ENCODE results near the gene FBLN2.

The FBLN2 gene

DNA sequence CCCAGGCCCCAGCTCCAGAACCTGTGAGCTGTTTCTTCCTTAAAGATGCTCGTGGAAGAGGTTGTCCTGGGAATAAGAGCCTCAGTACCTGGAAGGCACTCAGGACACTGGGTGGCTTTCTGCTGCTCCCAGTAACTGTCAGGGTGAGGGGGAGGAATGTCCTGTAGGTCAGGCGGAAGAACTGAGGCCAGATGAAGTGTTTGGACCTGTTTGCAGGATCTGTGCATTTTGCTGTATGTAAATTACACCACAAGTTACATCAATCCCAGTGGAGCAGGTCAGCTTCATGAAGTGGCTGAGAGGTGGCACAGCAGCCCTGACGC is 41.7 kb upstream of the FBLN2 start:
- no peak for DNase-seq (ENCODE audit: low spot score in 2 of 2)
- peaks cover 8% of the 10 kb centered on the region for H3K27me3 Mint-ChIP-seq
- H3K27ac Mint-ChIP-seq (ENCODE audit: low read depth) = no peak overlapping the region
- H3K4me1 Mint-ChIP-seq = no peaks in the 10 kb centered on the region
- H3K4me3 Mint-ChIP-seq = no peak overlapping the region
- no peak for ATAC-seq (replicated peaks; ENCODE audit: extremely low read depth, poor library complexity, severe bottlenecking)
- H3K36me3 Mint-ChIP-seq (ENCODE audit: insufficient read depth) = peaks cover 1% of the 10 kb centered on the region
- no peaks in the 10 kb centered on the region for H3K9me3 Mint-ChIP-seq

GRCh38 chr3:13507570-13508339 is 41.2 kb upstream of the FBLN2 start:
- H3K36me3 Mint-ChIP-seq (ENCODE audit: insufficient read depth) = peaks cover 1% of the 10 kb centered on the region
- DNase-seq (ENCODE audit: low spot score in 2 of 2) (no peak), ATAC-seq (replicated peaks; ENCODE audit: extremely low read depth, poor library complexity, severe bottlenecking) (no peak)
- H3K9me3 Mint-ChIP-seq = no peaks in the 10 kb centered on the region
- H3K27me3 Mint-ChIP-seq = peaks cover 8% of the 10 kb centered on the region
- no peak overlapping the region for H3K4me3 Mint-ChIP-seq
- H3K4me1 Mint-ChIP-seq = no peaks in the 10 kb centered on the region
- H3K27ac Mint-ChIP-seq (ENCODE audit: low read depth) = no peak overlapping the region

DNA sequence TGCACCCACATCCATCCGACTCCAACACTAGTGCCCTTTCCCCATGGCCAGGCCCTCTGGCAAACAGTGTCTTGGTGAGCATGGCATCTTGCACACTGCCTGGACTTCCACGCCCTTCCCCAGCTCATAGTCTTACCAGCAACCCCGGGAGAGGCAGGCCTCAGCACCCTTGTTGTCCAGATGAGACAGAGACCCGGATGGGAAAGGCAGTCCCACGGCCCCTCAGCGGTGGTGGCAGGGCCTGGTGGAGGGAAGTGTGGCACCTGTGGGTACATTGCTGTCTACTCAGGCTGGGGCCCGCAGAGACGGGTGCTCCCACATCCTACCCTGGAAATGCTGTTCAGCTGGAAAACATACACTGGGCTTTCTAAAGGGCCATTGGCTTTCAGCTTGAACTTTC is 40.4 kb upstream of the FBLN2 start:
- Mint-ChIP-seq H3K36me3 (ENCODE audit: insufficient read depth) (no peaks in the 10 kb centered on the region), H3K9me3 (no peaks in the 10 kb centered on the region), H3K4me3 (no peak overlapping the region), H3K27me3 (peaks cover 8% of the 10 kb centered on the region), H3K27ac (ENCODE audit: low read depth) (no peak overlapping the region), H3K4me1 (no peaks in the 10 kb centered on the region)
- ATAC-seq (replicated peaks; ENCODE audit: extremely low read depth, poor library complexity, severe bottlenecking) = no peak
- DNase-seq (ENCODE audit: low spot score in 2 of 2) = no peak

DNA sequence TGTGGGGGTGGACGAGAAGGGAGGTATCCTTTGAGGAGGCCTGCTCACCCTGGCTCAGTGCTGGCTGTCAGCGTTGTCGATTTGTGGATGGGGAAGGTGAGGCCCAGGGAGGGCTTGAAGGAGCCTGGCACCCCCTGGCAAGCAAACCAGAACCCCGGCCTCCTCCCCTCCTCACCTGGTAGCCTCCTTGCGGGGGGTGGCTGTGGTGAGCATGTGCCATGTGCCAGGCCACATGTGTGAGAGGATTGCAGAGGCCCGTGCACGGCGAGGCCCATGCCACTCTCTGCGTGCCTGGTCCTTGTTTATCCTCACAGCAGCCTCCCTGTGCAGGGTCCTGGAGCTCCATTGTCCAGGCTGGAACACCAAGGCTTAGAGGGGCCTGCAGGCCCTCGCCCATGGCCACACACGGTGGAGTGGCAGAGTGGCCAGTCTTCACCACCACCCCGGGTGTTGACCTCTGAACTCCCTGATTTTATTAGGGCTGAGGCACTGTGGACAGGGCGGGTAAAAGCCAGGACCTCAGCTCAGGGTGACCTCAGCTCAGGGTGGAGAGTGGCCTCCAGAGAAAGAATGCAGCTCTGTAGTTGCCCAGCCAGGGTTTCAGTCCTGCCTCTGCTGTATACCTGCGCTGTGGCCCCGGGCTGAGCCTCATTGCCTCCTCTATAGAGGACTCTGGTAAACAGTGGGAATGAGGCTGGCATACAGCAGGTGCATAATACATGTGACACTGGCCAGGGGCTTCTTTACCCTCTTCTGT is 39.7 kb upstream of the FBLN2 start:
- Mint-ChIP-seq H3K9me3 (no peaks in the 10 kb centered on the region), H3K27ac (ENCODE audit: low read depth) (no peak overlapping the region), H3K4me3 (no peak overlapping the region), H3K36me3 (ENCODE audit: insufficient read depth) (no peaks in the 10 kb centered on the region), H3K27me3 (peaks cover 8% of the 10 kb centered on the region), H3K4me1 (no peaks in the 10 kb centered on the region)
- ATAC-seq (replicated peaks; ENCODE audit: extremely low read depth, poor library complexity, severe bottlenecking) = no peak
- no peak for DNase-seq (ENCODE audit: low spot score in 2 of 2)

- H3K9me3 Mint-ChIP-seq = no peaks in the 10 kb centered on the region
- no peak overlapping the region for H3K27ac Mint-ChIP-seq (ENCODE audit: low read depth)
- no peak for DNase-seq (ENCODE audit: low spot score in 2 of 2)
- ATAC-seq (replicated peaks; ENCODE audit: extremely low read depth, poor library complexity, severe bottlenecking) = no peak
- no peak overlapping the region for H3K4me3 Mint-ChIP-seq
- no peaks in the 10 kb centered on the region for H3K36me3 Mint-ChIP-seq (ENCODE audit: insufficient read depth)
- no peaks in the 10 kb centered on the region for H3K4me1 Mint-ChIP-seq
- peaks cover 8% of the 10 kb centered on the region for H3K27me3 Mint-ChIP-seq
Observed at GRCh38 chr3:13509816-13510192, 39.1 kb upstream of the FBLN2 start.

GRCh38 chr3:13512451-13512850 is 36.5 kb upstream of the FBLN2 start:
- Mint-ChIP-seq H3K27ac (ENCODE audit: low read depth) (no peak overlapping the region), H3K4me1 (no peaks in the 10 kb centered on the region), H3K9me3 (no peaks in the 10 kb centered on the region), H3K27me3 (peaks cover 8% of the 10 kb centered on the region), H3K4me3 (no peak overlapping the region), H3K36me3 (ENCODE audit: insufficient read depth) (no peaks in the 10 kb centered on the region)
- ATAC-seq (replicated peaks; ENCODE audit: extremely low read depth, poor library complexity, severe bottlenecking) (no peak), DNase-seq (ENCODE audit: low spot score in 2 of 2) (no peak)

- no peak overlapping the region for H3K27ac Mint-ChIP-seq (ENCODE audit: low read depth)
- H3K27me3 Mint-ChIP-seq = peaks cover 14% of the 10 kb centered on the region
- ATAC-seq (replicated peaks; ENCODE audit: extremely low read depth, poor library complexity, severe bottlenecking) (no peak), DNase-seq (ENCODE audit: low spot score in 2 of 2) (no peak)
- H3K4me1 Mint-ChIP-seq = no peaks in the 10 kb centered on the region
- H3K4me3 Mint-ChIP-seq = no peak overlapping the region
- no peaks in the 10 kb centered on the region for H3K9me3 Mint-ChIP-seq
- H3K36me3 Mint-ChIP-seq (ENCODE audit: insufficient read depth) = no peaks in the 10 kb centered on the region
Observed at GRCh38 chr3:13513051-13513912, 35.6 kb upstream of the FBLN2 start.

DNA sequence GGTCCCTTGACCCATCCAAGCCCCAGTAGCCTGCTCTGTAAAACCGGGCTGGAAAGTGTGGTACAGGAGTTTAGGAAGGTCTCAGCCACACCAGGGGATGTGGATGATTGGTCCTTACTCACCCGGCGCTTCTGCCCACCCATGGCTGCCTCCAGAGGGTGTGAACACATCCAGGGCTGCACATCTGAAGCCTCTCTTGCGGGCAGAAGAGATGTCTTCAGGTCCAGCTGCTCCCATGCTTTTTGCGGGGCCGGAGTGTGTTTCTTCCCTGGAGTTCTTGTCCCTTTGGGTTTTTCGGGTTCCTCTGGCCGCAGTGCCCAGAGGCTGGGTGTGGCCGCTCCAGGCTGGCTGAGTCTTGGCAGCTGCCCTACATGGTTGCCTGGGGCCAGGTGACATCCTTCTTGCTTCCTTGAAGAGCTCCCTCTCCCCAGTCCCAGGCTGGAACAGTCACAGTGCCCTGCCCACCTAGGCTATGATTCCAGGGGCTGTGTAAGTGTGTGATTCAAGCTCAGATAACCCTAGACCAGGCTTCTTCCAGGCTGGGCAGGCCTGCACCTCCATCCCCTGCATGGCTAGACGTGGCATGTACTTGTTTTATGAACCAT is 34.9 kb upstream of the FBLN2 start:
- H3K27me3 Mint-ChIP-seq = peaks cover 18% of the 10 kb centered on the region
- no peaks in the 10 kb centered on the region for H3K36me3 Mint-ChIP-seq (ENCODE audit: insufficient read depth)
- no peaks in the 10 kb centered on the region for H3K9me3 Mint-ChIP-seq
- no peak for ATAC-seq (replicated peaks; ENCODE audit: extremely low read depth, poor library complexity, severe bottlenecking)
- no peak overlapping the region for H3K27ac Mint-ChIP-seq (ENCODE audit: low read depth)
- no peak for DNase-seq (ENCODE audit: low spot score in 2 of 2)
- H3K4me3 Mint-ChIP-seq = no peak overlapping the region
- no peaks in the 10 kb centered on the region for H3K4me1 Mint-ChIP-seq

DNA sequence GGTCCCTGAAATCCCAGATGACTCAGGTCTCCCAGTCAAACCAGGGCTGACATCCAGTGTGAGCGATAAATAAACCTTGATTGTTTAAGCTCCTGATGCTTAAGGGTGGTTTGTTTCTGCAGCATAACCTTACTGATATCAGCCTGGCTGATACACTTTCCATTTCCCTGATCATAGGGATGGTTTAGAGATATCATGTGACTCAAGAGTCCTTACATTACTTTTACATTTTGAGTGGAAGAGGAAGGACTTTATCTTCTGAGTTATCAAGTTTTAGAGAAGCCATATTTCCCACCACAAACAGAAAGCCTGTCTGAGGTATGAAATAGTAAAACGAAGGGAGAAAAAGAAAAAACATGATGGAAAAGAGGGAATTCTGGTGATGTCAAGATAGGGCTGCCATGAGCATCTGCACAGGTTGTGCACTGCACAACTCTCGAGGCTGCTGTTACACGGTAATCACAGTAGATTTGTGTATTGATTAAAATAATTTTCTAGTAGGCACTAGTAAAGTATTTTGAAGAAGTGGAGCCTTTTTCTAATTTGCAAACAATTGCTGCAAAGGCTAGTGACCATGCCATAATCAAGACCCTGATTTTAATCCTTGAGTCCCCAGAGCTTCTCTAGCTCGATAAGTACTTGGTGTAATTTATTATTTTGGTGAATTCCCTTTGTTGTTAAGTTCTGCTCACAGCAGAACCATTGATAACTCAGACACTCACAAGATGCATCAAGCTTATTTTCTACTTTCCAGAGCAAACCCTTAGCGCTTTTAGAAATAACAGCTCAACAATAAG is 34.1 kb upstream of the FBLN2 start:
- Mint-ChIP-seq H3K9me3 (no peaks in the 10 kb centered on the region), H3K4me3 (no peak overlapping the region), H3K27me3 (peaks cover 18% of the 10 kb centered on the region), H3K4me1 (no peaks in the 10 kb centered on the region), H3K36me3 (ENCODE audit: insufficient read depth) (no peaks in the 10 kb centered on the region), H3K27ac (ENCODE audit: low read depth) (no peak overlapping the region)
- DNase-seq (ENCODE audit: low spot score in 2 of 2) (no peak), ATAC-seq (replicated peaks; ENCODE audit: extremely low read depth, poor library complexity, severe bottlenecking) (no peak)

GRCh38 chr3:13515786-13516759 is 32.9 kb upstream of the FBLN2 start:
- H3K27me3 Mint-ChIP-seq = peaks cover 18% of the 10 kb centered on the region
- no peak overlapping the region for H3K4me3 Mint-ChIP-seq
- H3K36me3 Mint-ChIP-seq (ENCODE audit: insufficient read depth) = no peaks in the 10 kb centered on the region
- H3K9me3 Mint-ChIP-seq = no peaks in the 10 kb centered on the region
- no peaks in the 10 kb centered on the region for H3K4me1 Mint-ChIP-seq
- no peak overlapping the region for H3K27ac Mint-ChIP-seq (ENCODE audit: low read depth)
- DNase-seq (ENCODE audit: low spot score in 2 of 2) (no peak), ATAC-seq (replicated peaks; ENCODE audit: extremely low read depth, poor library complexity, severe bottlenecking) (no peak)

DNA sequence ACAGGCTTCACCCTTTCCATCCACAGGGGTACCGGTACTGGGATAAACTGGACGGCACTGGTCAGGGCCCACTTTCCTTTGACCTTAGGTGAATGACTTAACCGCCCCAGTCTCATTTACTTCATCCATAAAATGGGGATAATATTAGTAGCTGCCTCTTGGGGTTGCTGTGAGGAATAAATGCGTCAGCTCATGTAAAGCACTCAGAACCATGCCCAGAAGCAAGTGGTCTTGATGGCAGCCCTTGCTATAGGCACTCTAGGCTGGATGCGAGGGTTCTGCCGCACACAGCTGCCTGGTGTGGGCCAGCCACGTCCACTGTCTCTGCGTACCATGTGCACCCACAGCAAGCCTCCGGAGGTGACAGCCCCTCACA is 32.2 kb upstream of the FBLN2 start:
- no peak overlapping the region for H3K27ac Mint-ChIP-seq (ENCODE audit: low read depth)
- no peak for ATAC-seq (replicated peaks; ENCODE audit: extremely low read depth, poor library complexity, severe bottlenecking)
- H3K4me3 Mint-ChIP-seq = no peak overlapping the region
- no peaks in the 10 kb centered on the region for H3K36me3 Mint-ChIP-seq (ENCODE audit: insufficient read depth)
- H3K4me1 Mint-ChIP-seq = no peaks in the 10 kb centered on the region
- peaks cover 13% of the 10 kb centered on the region for H3K27me3 Mint-ChIP-seq
- no peaks in the 10 kb centered on the region for H3K9me3 Mint-ChIP-seq
- no peak for DNase-seq (ENCODE audit: low spot score in 2 of 2)
